ENCODE results near the gene ETV1. TPM values are rescaled to one million over a fixed set of nuclear protein-coding genes. Genes with fewer than 3 reads are reported as not detected.

Gene ETV1
- total RNA-seq, 2 donors from 2014 or later, result 15.8 to 31.2 TPM

GRCh38 chr7:14018751-14019150 lies 29.3 kb upstream of the ETV1 start:
- H3K4me1 Mint-ChIP-seq, result no peaks in the 10 kb centered on the region
- H3K9me3 Mint-ChIP-seq, result no peaks in the 10 kb centered on the region
- WGBS, 2 experiments (ENCODE audit: insufficient coverage in 1 of 2, insufficient read length in 1 of 2), result 89 to 93% methylated on average over 5 of the region's 5 CpGs
- H3K27ac ChIP-seq (ENCODE audit: low read depth, low read length), result no peak overlapping the region
- H3K27me3 ChIP-seq (ENCODE audit: control insufficient read depth, insufficient read depth, low read length, poor library complexity, severe bottlenecking), result no peaks in the 10 kb centered on the region
- H3K9me3 ChIP-seq (ENCODE audit: control insufficient read depth, low read length), result no peaks in the 10 kb centered on the region
- no peaks in the 10 kb centered on the region for H3K36me3 ChIP-seq (ENCODE audit: control insufficient read depth, insufficient read depth, low read length)
- no peaks in the 10 kb centered on the region for H3K36me3 Mint-ChIP-seq (ENCODE audit: low read depth)
- DNase-seq, result no peak
- no peak overlapping the region for H3K4me3 ChIP-seq (ENCODE audit: low read length)
- H3K4me1 ChIP-seq (ENCODE audit: control insufficient read depth, insufficient read depth, low read length), result no peaks in the 10 kb centered on the region
- H3K27me3 Mint-ChIP-seq (ENCODE audit: insufficient read depth), result no peaks in the 10 kb centered on the region
- no peak for TF ChIP-seq CTCF (conservative IDR thresholded peaks at IDR 0.05)
- no peak overlapping the region for H3K27ac Mint-ChIP-seq
- no peak overlapping the region for H3K4me3 Mint-ChIP-seq
- H3K9ac ChIP-seq (ENCODE audit: extremely low read depth, low read length, poor library complexity, severe bottlenecking), result no peak overlapping the region

- Histone ChIP-seq H3K9ac (ENCODE audit: extremely low read depth, low read length, poor library complexity, severe bottlenecking) (no peak overlapping the region), H3K27ac (ENCODE audit: low read depth, low read length) (no peak overlapping the region), H3K9me3 (ENCODE audit: control insufficient read depth, low read length) (no peaks in the 10 kb centered on the region), H3K4me3 (ENCODE audit: low read length) (no peak overlapping the region), H3K36me3 (ENCODE audit: control insufficient read depth, insufficient read depth, low read length) (no peaks in the 10 kb centered on the region), H3K27me3 (ENCODE audit: control insufficient read depth, insufficient read depth, low read length, poor library complexity, severe bottlenecking) (no peaks in the 10 kb centered on the region), H3K4me1 (ENCODE audit: control insufficient read depth, insufficient read depth, low read length) (no peaks in the 10 kb centered on the region)
- Mint-ChIP-seq H3K27me3 (ENCODE audit: insufficient read depth) (no peaks in the 10 kb centered on the region), H3K9me3 (no peaks in the 10 kb centered on the region), H3K27ac (no peak overlapping the region), H3K4me1 (no peaks in the 10 kb centered on the region), H3K4me3 (no peak overlapping the region), H3K36me3 (ENCODE audit: low read depth) (no peaks in the 10 kb centered on the region)
- TF ChIP-seq CTCF (conservative IDR thresholded peaks at IDR 0.05), result no peak
- DNase-seq, result no peak
- WGBS, 2 experiments (ENCODE audit: insufficient coverage in 1 of 2, insufficient read length in 1 of 2), result 88 to 100% methylated on average over 2 of the region's 2 CpGs
Observed at GRCh38 chr7:14016950-14017349, 27.5 kb upstream of the ETV1 start.

DNA sequence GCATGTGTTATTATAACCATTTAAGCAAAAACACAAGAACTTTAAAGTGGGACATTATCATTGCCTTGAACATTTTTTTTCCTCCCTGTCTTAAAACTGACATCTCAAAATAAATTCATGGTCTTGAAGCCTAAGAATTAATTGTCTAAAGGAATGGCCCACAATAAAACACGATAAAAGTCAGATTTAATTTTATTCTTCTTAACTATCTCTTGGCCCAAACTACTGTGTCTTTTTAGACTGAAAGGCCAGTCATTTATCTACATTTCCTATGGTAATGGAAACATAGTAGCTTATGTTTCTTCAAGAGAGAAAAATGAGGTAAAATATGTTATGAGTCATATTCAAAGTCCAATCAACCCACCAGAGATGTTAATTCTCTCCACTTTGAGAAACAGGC lies 24.4 kb upstream of the ETV1 start:
- Histone ChIP-seq H3K4me3 (ENCODE audit: low read length) (no peak overlapping the region), H3K9me3 (ENCODE audit: control insufficient read depth, low read length) (no peaks in the 10 kb centered on the region), H3K27me3 (ENCODE audit: control insufficient read depth, insufficient read depth, low read length, poor library complexity, severe bottlenecking) (no peaks in the 10 kb centered on the region), H3K36me3 (ENCODE audit: control insufficient read depth, insufficient read depth, low read length) (no peaks in the 10 kb centered on the region), H3K9ac (ENCODE audit: extremely low read depth, low read length, poor library complexity, severe bottlenecking) (no peak overlapping the region), H3K27ac (ENCODE audit: low read depth, low read length) (no peak overlapping the region), H3K4me1 (ENCODE audit: control insufficient read depth, insufficient read depth, low read length) (no peaks in the 10 kb centered on the region)
- DNase-seq, result no peak
- Mint-ChIP-seq H3K27me3 (ENCODE audit: insufficient read depth) (no peaks in the 10 kb centered on the region), H3K4me3 (no peak overlapping the region), H3K36me3 (ENCODE audit: low read depth) (no peaks in the 10 kb centered on the region), H3K9me3 (no peaks in the 10 kb centered on the region), H3K27ac (no peak overlapping the region), H3K4me1 (no peaks in the 10 kb centered on the region)
- 95 to 100% methylated on average over 1 of the region's 1 CpG for WGBS, 2 experiments (ENCODE audit: insufficient coverage in 1 of 2, insufficient read length in 1 of 2)
- no peak for TF ChIP-seq CTCF (conservative IDR thresholded peaks at IDR 0.05)
